NCI-H1092 (cell line): ENCODE results near the gene ZNF561.

Experiments used
- DNase-seq: peaks from one replicate; lab custom pipeline; 2025; lab: John Stamatoyannopoulos, UW

The ZNF561 gene

DNA sequence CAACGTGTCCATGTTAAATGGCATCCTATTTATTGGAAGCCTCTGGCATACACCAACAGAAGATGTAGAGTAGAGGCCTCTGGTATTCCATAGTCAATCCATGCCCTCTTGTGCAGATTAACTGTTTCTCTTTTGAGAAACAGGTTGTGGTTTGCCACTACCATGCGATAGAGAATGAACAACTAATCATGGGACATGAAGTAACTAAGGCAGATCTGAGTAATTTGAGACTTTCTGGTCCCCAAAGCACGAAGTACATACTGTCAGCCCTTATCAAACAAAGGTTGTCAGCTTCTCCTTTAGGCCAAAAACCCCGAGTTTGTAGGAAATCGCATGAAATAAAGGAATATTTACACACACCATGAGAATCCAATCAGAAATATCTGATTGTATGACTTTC lies 40.3 kb downstream of the ZNF561 start:
- no peak for DNase-seq

DNA sequence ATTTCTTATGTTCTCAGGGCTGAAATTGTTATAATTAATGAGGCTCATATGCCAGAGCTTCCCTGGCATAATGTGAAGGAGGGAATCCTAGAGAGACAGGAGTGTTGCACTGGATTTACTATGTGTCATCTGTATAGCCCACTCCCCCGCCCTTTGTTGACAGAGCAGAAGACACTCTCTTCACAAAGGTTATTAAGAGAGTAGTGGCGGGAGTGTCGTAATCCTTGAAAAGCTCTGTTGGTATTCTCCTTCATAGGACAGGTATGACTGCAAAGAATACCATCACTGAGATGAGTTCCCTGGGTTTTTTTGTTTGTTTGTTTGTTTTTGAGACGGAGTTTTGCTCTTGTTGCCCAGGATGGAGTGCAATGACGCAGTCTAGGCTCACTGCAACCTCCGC lies 50.8 kb downstream of the ZNF561 start:
- no peak for DNase-seq

- no peak for DNase-seq
These were observed 54.3 kb downstream of the ZNF561 start for GRCh38 chr19:9566729-9567128.

- DNase-seq: no peak
These were observed 54.9 kb downstream of the ZNF561 start for GRCh38 chr19:9565900-9566705.
